MM.1S (cell line): ENCODE measurements around the gene IFTAP.

Source experiments
- CTCF ChIP-seq: fragments of 300-600 bp; sonication (generic); IDR thresholded peaks from 2 replicates; pipeline ENCODE4 v1.5.1; 2016; ENCODE audit warnings: antibody characterized with exemption, low read length, mixed read lengths
- EZH2 ChIP-seq: fragments of 300-600 bp; sonication (generic); optimal IDR thresholded peaks from 2 replicates; pipeline ENCODE3; 2017; ENCODE audit warnings: low read depth, mild to moderate bottlenecking, antibody characterized with exemption, low read length, mixed read lengths
- EZH2phosphoT487 ChIP-seq: fragments of 300-600 bp; sonication (generic); IDR thresholded peaks from 2 replicates; pipeline ENCODE4 v1.6.1; 2018; ENCODE audit warnings: antibody characterized with exemption, low read length

- TF ChIP-seq CTCF (no peak), EZH2 (no peak), EZH2phosphoT487 (no peak)
Observed at GRCh38 chr11:36565031-36565610, 29.2 kb upstream of the IFTAP start.
